LNCaP clone FGC (cell line): ENCODE data around the gene CACNB4.

Experiments used
- DNase-seq: peaks from one replicate; pipeline ENCODE4 v3.0.0-alpha.2; 2011; ENCODE audit warnings: low read depth
- H3K4me3 ChIP-seq: 2 replicates; pipeline ENCODE4 v1.5.1; 2011; ENCODE audit warnings: mild to moderate bottlenecking, low read depth, low read length, control low read depth
- CTCF ChIP-seq: IDR thresholded peaks from 2 replicates; pipeline ENCODE4 v1.5.1; 2012; ENCODE audit warnings: mild to moderate bottlenecking; ENCODE audit not compliant: control insufficient read depth, insufficient read depth; ENCODE audit errors: extremely low read depth

Gene CACNB4

GRCh38 chr2:151973013-151973900 lies 125.6 kb downstream of the CACNB4 start:
- no peak for TF ChIP-seq CTCF
- DNase-seq: no peak
- H3K4me3 ChIP-seq: no peak overlapping the region

- DNase-seq: no peak
- H3K4me3 ChIP-seq: no peak overlapping the region
- TF ChIP-seq CTCF: no peak
Observed at GRCh38 chr2:151972241-151973012, 126.4 kb downstream of the CACNB4 start.

- no peak for DNase-seq
- TF ChIP-seq CTCF: no peak
- no peak overlapping the region for H3K4me3 ChIP-seq
Observed at GRCh38 chr2:151971301-151972051, 127.4 kb downstream of the CACNB4 start.

- DNase-seq: no peak
- H3K4me3 ChIP-seq: no peak overlapping the region
- no peak for TF ChIP-seq CTCF
Observed at GRCh38 chr2:151968770-151969470, 129.9 kb downstream of the CACNB4 start.

- TF ChIP-seq CTCF: no peak
- no peak for DNase-seq
- H3K4me3 ChIP-seq: no peak overlapping the region
Observed at GRCh38 chr2:151967829-151968722, 130.8 kb downstream of the CACNB4 start.

GRCh38 chr2:151965884-151966283 lies 133.0 kb downstream of the CACNB4 start:
- H3K4me3 ChIP-seq: no peak overlapping the region
- TF ChIP-seq CTCF: no peak
- no peak for DNase-seq
